Brain microvascular endothelial cell (primary cell): ENCODE data around the gene MAPK4.

Source experiments
- DNase-seq: peaks from one replicate; pipeline ENCODE4 v3.0.0-alpha.2; 2020
- H3K27ac ChIP-seq: fragments of 250-450 bp; sonication (Bioruptor Pico); 2 replicates; pipeline ENCODE4 v1.5.1; 2020; ENCODE audit warnings: mild to moderate bottlenecking, moderate library complexity
- H3K27me3 ChIP-seq: fragments of 250-450 bp; sonication (Bioruptor Pico); replicated peaks from 2 replicates; pipeline ENCODE4 v1.5.1; 2020; ENCODE audit warnings: mild to moderate bottlenecking
- H3K36me3 ChIP-seq: fragments of 250-450 bp; sonication (Bioruptor Pico); replicated peaks from 2 replicates; pipeline ENCODE4 v1.5.1; 2020; ENCODE audit warnings: mild to moderate bottlenecking
- H3K4me3 ChIP-seq: 2 replicates; pipeline ENCODE4 v1.5.1; 2011; ENCODE audit warnings: low read depth, mild to moderate bottlenecking, control low read depth, low read length, moderate library complexity
- in situ Hi-C: cut with HindIII; loops from 2 replicates; pipeline ENCODE4 v1.10.0; 2017; ENCODE audit warnings: low sequenced_read_pairs, low pct_ligation_motif_present
- TF ChIP-seq, protein P1 (sequence below): IDR thresholded peaks from 2 replicates; pipeline ENCODE4 v1.5.1; 2011; ENCODE audit warnings: low read depth, mild to moderate bottlenecking, moderate library complexity, low read length, control low read depth, inconsistent platforms; ENCODE audit errors: missing control alignments

Gene MAPK4

GRCh38 chr18:50682852-50683251, 123.0 kb downstream of the MAPK4 start:
- no peak for DNase-seq
- in situ Hi-C loops = no loop called here
- TF ChIP-seq, protein P1, sequence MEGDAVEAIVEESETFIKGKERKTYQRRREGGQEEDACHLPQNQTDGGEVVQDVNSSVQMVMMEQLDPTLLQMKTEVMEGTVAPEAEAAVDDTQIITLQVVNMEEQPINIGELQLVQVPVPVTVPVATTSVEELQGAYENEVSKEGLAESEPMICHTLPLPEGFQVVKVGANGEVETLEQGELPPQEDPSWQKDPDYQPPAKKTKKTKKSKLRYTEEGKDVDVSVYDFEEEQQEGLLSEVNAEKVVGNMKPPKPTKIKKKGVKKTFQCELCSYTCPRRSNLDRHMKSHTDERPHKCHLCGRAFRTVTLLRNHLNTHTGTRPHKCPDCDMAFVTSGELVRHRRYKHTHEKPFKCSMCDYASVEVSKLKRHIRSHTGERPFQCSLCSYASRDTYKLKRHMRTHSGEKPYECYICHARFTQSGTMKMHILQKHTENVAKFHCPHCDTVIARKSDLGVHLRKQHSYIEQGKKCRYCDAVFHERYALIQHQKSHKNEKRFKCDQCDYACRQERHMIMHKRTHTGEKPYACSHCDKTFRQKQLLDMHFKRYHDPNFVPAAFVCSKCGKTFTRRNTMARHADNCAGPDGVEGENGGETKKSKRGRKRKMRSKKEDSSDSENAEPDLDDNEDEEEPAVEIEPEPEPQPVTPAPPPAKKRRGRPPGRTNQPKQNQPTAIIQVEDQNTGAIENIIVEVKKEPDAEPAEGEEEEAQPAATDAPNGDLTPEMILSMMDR = no peak

GRCh38 chr18:50686409-50686808, 126.5 kb downstream of the MAPK4 start:
- no peak overlapping the region for H3K4me3 ChIP-seq
- in situ Hi-C loops = no loop called here
- H3K36me3 ChIP-seq = no peaks in the 10 kb centered on the region
- TF ChIP-seq, protein P1 = no peak
- DNase-seq = no peak
- H3K27me3 ChIP-seq = no peaks in the 10 kb centered on the region
- H3K27ac ChIP-seq = no peak overlapping the region

More at GRCh38 chr18:50682852-50683251, 123.0 kb downstream of the MAPK4 start:
- Histone ChIP-seq H3K27ac (no peak overlapping the region), H3K36me3 (no peaks in the 10 kb centered on the region), H3K4me3 (no peak overlapping the region), H3K27me3 (no peaks in the 10 kb centered on the region)

DNA sequence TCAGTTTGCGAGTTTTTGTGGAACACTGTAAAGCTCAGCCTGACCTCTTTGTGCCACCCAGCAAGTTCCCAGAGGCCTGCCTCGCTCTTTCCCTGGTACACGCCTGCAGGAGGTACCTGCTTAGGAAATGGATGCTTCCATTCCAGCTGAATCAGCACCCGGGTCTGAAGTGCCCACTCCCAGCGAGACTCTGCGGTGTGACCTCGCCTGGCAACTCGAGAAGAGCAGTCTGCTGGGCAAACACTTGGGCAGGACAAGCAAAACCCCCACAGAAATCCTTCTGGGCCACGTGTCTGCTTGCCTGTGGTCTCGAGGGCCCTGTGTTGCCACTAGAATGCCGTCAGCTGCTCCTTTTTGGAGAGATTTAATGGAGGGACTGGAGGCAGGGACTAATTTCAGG, 127.6 kb downstream of the MAPK4 start:
- Histone ChIP-seq H3K36me3 (no peaks in the 10 kb centered on the region), H3K27me3 (no peaks in the 10 kb centered on the region), H3K4me3 (no peak overlapping the region), H3K27ac (no peak overlapping the region)
- TF ChIP-seq, protein P1 = no peak
- no peak for DNase-seq
- in situ Hi-C loops = no loop called here

DNA sequence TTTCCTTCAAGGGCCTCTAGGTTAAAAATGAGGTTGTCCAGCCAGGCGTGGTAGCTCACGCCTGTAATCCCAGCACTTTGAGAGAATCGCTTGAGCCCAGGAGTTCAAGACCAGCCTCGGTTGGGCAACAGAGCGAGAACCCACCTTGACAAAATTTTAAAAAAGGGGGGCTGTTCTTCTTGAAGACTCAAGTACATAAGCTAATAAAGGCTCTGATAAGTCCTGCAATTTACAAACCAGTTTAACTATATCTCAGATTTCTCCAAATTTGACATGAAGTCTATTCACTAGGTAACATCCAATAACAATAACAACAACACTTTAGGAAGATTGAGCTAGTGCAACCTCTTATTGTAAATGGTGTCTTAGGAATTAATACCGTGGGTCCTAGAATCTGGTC, 129.7 kb downstream of the MAPK4 start:
- no peak overlapping the region for H3K27ac ChIP-seq
- H3K27me3 ChIP-seq = no peaks in the 10 kb centered on the region
- in situ Hi-C loops = no loop called here
- TF ChIP-seq, protein P1 = no peak
- H3K36me3 ChIP-seq = no peaks in the 10 kb centered on the region
- no peak for DNase-seq
- no peak overlapping the region for H3K4me3 ChIP-seq

DNA sequence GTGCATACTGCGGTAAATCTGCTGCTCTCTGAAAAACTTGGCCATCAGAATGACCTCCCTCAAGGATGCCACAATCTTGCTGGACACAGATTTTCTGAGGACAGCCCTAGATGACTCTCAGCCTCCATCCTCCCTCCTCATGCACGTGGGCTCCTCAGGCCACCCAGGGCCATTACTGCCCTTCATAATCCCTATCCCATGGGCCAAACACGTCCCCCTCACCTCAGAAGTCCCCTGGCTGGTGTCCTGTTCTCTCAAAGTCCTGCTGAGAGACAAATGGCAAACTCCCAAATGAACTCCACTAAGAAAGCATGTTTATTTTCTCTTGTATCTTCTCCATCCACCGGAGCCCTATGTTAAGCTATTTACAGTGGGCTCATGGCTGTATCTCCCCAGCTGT, 134.3 kb downstream of the MAPK4 start:
- in situ Hi-C loops = no loop called here
- no peak for DNase-seq
- Histone ChIP-seq H3K27ac (no peak overlapping the region), H3K36me3 (no peaks in the 10 kb centered on the region), H3K4me3 (no peak overlapping the region), H3K27me3 (no peaks in the 10 kb centered on the region)
- TF ChIP-seq, protein P1 = no peak

DNA sequence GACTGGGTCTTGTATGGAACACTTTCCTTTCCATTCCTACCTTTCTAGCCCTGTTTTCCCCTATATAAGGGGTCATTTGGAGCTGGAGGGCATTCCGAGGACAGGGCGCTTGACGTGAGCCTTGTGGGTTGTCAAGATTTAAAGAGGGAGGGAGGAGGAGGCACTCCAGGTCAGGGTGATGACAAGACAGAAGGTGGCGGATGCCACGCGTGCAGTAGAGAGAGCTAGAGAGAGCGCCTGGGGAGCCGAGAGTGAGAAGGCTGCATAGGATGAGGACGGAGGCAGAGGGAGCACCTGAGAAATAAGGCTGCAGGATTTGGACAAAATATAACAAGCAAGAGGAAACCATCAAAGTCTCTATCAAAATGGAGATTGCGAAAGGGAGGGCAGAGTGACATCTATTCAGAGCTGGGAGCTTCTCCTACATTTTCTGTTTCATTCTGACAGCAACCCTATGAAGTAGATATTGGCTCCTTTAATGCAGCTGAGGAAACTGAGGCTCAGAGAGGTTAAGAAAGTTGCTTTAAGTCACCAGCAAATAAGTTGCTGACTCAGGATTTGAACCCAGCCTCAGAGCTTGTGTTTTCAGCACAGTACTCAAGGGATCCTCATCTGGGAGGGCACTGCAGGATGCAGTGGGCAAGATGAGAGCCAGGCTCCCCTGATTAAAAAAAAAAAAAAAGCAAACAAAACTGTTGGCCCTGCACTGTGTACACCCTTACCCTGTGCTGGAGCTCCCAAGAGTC, 135.7 kb downstream of the MAPK4 start:
- no peak overlapping the region for H3K4me3 ChIP-seq
- DNase-seq = no peak
- TF ChIP-seq, protein P1 = no peak
- H3K36me3 ChIP-seq = no peaks in the 10 kb centered on the region
- no peak overlapping the region for H3K27ac ChIP-seq
- in situ Hi-C loops = no loop called here
- H3K27me3 ChIP-seq = no peaks in the 10 kb centered on the region
